Liver (tissue), 3 donors: ENCODE results near the gene LPP.

Source experiments
- CTCF ChIP-seq: fragments of 150-350 bp; IDR thresholded peaks from 2 replicates; pipeline ENCODE4 v1.5.1; 2017; ENCODE audit warnings: improper control_type of control experiment, low read depth, low read length; ENCODE audit not compliant: missing input control
- JUND ChIP-seq, 2 donors: IDR thresholded peaks; 2 replicates each; pipeline ENCODE4 v1.6.1; 2016; ENCODE audit warnings: antibody characterized with exemption in 2 of 2
- REST ChIP-seq: IDR thresholded peaks from 2 replicates; pipeline ENCODE4 v1.6.1; 2016; ENCODE audit warnings: antibody characterized with exemption, mild to moderate bottlenecking
- SP1 ChIP-seq: IDR thresholded peaks from 2 replicates; pipeline ENCODE4 v1.6.1; 2018; ENCODE audit warnings: antibody characterized with exemption, mild to moderate bottlenecking
- donor health status: healthy.
- donor health status: healthy.

GRCh38 chr3:188407158-188407880, 253.4 kb downstream of the LPP start:
- TF ChIP-seq JUND (IDR thresholded peaks at IDR 0.05) (no peak), CTCF (no peak), SP1 (no peak), REST (no peak)
